ENCODE results near the gene UQCR10. TPM values are rescaled to one million over a fixed set of nuclear protein-coding genes. Genes with fewer than 3 reads are reported as not detected.

Gene UQCR10
- total RNA-seq, 2 donors from 2014 or later: 62.8 to 106 TPM

DNA sequence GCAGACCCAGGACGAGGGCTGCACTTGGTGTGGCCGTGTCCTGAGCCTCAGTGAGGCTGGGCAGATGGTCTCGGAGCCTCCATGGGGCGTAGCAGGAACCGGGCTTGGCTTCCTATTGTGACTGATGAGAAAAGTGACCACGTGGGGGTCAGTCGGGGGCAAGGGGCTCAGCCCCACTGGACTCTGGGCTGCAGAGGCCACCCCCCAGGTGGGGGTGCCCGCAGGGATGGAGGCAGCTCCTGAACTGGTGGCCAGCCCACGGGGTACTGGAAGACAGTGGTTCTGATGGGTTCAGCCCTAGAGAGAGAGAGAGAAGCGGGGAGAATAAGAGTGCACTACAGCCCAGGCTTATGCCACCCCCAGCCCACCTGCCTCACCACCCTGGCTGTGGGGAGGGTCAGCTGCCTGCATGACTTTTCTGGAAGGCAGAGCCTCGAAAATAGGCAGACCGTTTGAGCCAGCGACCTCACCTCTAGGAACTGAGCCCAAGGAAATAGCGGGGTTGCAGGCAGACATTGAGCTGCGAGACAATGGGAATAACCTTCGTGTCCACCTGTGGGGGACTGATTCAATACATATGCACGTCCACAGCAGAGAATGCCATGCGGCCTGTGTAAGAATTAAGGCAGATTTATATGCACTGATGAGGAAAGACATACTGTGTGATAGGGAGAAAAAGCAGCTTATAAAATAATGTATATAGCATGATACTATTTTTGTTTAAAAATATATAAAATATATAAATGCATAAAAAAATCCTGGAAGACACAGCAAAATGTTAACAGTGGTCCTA, 35.9 kb upstream of the UQCR10 start:
- Mint-ChIP-seq H3K4me1 (no peaks in the 10 kb centered on the region), H3K4me3 (no peak overlapping the region), H3K36me3 (ENCODE audit: low read depth) (no peaks in the 10 kb centered on the region), H3K27me3 (no peaks in the 10 kb centered on the region), H3K9me3 (no peaks in the 10 kb centered on the region), H3K27ac (peak overlapping the region; percentile 21)
- no peak for ATAC-seq (replicated peaks)

DNA sequence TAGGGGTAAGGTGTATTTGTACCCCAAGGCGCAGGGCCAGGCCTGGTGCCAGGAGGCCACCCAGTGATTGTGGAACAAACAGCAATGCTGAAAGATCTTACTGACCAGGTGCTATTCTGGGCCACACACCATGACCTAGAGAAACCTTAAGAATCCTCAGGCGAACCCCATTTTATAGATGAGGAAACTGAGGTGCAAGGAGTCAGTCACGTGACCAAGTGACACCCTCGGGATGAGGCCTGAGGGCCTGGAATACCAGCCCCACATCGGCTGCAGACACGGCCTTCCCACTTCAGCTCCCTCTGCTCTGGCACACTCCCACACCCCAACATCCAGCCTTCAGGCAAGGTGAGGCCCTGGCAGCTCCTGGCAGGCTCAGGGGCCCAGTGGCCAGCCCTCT, 34.3 kb upstream of the UQCR10 start:
- no peak overlapping the region for H3K27ac Mint-ChIP-seq

DNA sequence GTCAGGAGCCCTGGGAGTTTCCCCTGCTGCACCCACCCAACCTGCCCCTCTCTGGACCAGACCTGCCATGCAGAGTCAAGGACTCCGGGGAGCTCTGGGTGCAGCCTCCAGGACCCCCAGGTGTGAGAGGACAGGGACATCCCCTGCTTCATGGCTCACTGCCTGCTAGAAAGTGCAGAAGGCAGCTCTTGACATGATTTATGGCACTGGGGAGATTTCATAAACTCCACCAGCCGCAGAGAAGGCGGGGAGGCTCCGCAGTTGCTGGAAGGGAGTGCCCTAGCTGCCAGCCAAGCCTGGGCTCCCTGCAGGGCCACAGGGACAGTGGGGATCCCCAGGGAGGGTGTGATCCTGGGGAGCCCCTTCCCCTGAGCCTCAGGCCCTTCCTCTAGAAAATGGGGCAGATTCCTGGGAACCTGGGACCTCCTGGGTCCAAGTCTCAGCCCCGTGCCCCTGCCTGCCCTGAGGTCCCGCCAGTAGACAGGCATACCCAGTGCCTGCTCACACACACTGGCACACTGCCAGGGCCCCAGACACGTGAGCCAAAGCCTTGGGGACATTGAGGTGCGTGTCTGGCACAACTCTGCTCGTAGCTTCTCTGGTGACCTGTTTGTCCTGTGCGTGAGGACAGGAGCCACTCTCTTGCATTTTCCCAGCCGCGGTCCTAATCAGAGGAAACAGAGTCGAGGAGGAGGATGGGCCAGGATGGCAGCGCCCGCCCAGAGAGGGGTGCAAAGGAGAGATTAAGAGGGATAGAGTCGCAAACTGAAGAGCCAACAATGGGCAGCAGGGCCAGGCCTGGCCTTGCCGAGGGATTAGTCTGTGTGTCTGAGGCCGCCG, 33.6 kb upstream of the UQCR10 start:
- H3K4me1 Mint-ChIP-seq: no peaks in the 10 kb centered on the region
- H3K4me3 Mint-ChIP-seq: no peak overlapping the region
- no peak for ATAC-seq (replicated peaks)
- H3K27ac Mint-ChIP-seq: no peak overlapping the region
- H3K9me3 Mint-ChIP-seq: no peaks in the 10 kb centered on the region
- no peaks in the 10 kb centered on the region for H3K27me3 Mint-ChIP-seq
- no peaks in the 10 kb centered on the region for H3K36me3 Mint-ChIP-seq (ENCODE audit: low read depth)

More for the DNA sequence above, 34.3 kb upstream of the UQCR10 start:
- Mint-ChIP-seq H3K4me3 (no peak overlapping the region), H3K9me3 (no peaks in the 10 kb centered on the region), H3K4me1 (no peaks in the 10 kb centered on the region), H3K27me3 (no peaks in the 10 kb centered on the region), H3K36me3 (ENCODE audit: low read depth) (no peaks in the 10 kb centered on the region)
- ATAC-seq (replicated peaks): no peak

DNA sequence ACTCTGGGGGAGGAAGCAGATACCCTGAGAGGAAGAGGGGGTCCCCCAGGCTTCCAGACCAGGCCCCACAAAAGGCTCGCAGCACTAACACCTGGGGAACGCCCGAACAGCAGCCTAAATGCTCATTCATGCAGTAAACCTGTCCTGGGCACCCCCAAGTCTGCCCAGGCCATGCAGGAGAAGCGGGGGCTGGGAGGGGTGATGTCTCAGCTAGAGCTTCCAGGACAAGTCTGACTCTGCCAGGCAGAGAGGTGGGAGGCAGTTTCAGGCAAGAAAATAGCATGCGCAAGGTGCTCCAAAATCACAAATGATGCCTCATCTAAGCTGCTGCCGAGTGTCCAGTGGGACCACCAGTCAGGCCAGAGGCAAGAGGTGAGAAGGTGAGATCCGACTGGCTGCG, 32.8 kb upstream of the UQCR10 start:
- Mint-ChIP-seq H3K9me3 (no peaks in the 10 kb centered on the region), H3K4me3 (no peak overlapping the region), H3K36me3 (ENCODE audit: low read depth) (no peaks in the 10 kb centered on the region), H3K4me1 (no peaks in the 10 kb centered on the region), H3K27ac (no peak overlapping the region), H3K27me3 (no peaks in the 10 kb centered on the region)
- no peak for ATAC-seq (replicated peaks)

DNA sequence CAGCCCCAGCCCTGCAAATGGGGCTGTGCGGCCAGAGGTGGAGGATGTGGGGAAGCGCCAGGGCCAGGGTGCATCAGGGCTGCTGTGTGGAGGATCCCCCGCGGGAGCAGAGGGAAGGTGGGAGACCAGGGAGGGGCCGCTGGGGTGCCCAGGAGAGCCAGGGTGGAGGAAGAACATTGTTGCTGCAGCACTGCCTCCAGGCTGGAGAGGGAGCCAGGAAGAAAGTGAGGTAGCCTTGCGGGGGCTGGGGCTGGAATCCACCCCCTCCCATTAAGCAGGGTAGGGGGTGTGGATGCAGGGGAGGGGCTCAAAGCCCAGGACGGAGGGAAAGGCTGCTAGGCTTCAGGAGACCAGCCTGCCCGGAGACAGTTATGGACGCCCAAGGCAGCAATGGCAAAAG, 32.3 kb upstream of the UQCR10 start:
- H3K4me3 Mint-ChIP-seq: no peak overlapping the region
- H3K4me1 Mint-ChIP-seq: no peaks in the 10 kb centered on the region
- H3K36me3 Mint-ChIP-seq (ENCODE audit: low read depth): no peaks in the 10 kb centered on the region
- no peak for ATAC-seq (replicated peaks)
- no peaks in the 10 kb centered on the region for H3K27me3 Mint-ChIP-seq
- no peak overlapping the region for H3K27ac Mint-ChIP-seq
- H3K9me3 Mint-ChIP-seq: no peaks in the 10 kb centered on the region

DNA sequence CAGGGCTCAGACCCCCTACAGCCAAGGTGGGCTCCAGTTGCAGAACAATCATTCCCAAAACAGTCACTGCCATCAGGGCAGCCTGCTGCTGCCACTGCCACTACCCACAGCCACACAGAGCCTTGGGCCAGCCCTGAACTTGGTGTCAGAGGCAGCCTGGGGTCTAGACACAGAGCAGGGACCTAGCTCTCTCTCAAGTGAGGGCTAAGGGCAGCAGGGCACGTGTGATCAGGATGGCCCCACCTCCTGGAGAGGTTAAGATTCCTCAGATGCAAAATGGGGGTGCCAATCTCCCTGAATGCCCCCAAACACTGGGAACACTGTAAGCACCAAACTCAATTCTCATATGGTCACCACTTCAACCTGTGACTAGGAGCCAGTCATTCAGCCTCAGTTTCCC, 31.8 kb upstream of the UQCR10 start:
- H3K9me3 Mint-ChIP-seq: no peaks in the 10 kb centered on the region
- H3K36me3 Mint-ChIP-seq (ENCODE audit: low read depth): no peaks in the 10 kb centered on the region
- ATAC-seq (replicated peaks): no peak
- no peaks in the 10 kb centered on the region for H3K4me1 Mint-ChIP-seq
- no peaks in the 10 kb centered on the region for H3K27me3 Mint-ChIP-seq
- no peak overlapping the region for H3K27ac Mint-ChIP-seq
- H3K4me3 Mint-ChIP-seq: no peak overlapping the region

DNA sequence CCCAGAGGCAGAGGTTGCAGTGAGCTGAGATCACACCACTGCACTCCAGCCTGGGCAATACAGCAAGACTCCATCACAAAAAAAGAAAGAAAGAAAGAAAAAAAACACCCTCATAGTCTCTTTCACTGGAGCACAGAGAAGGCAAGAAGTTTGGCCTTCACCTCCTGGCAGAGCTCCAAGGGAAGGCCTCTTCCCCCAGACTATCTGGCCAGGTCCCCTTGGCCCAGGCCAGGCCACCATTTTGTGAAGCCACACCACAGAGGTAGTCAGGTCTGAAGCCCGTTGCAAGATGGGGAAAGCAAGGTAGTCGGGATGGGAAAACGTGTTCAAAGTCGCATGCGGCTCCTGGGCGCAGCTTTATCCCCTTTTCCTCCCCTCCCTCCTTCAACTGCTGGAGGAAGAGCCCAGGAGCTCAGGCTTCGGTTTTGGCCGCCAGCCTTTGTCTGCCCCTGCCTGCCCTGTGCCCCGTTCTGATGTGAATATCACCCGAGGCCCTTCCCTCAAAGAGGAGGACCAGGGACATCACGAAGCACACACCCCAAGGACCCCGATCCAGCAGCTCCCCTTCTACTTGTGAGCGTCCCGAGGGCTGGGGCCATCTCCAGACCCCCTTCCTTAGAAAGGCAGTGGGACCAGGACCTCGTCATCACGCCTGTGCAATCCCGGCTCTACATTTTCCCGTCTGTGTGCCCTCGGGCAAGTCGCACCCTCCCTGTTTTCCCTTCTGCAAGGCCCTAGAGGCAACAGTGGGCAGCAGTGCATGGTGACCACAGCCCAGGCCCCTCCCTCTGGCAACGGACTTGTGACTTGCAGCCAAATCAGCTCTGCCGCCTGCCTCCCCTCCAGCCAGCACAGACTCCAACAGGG, 29.7 kb upstream of the UQCR10 start:
- peaks cover 4% of the 10 kb centered on the region for H3K36me3 Mint-ChIP-seq (ENCODE audit: low read depth)
- H3K27me3 Mint-ChIP-seq: no peaks in the 10 kb centered on the region
- no peaks in the 10 kb centered on the region for H3K4me1 Mint-ChIP-seq
- no peaks in the 10 kb centered on the region for H3K9me3 Mint-ChIP-seq
- H3K4me3 Mint-ChIP-seq: no peak overlapping the region
- H3K27ac Mint-ChIP-seq: no peak overlapping the region
- no peak for ATAC-seq (replicated peaks)

DNA sequence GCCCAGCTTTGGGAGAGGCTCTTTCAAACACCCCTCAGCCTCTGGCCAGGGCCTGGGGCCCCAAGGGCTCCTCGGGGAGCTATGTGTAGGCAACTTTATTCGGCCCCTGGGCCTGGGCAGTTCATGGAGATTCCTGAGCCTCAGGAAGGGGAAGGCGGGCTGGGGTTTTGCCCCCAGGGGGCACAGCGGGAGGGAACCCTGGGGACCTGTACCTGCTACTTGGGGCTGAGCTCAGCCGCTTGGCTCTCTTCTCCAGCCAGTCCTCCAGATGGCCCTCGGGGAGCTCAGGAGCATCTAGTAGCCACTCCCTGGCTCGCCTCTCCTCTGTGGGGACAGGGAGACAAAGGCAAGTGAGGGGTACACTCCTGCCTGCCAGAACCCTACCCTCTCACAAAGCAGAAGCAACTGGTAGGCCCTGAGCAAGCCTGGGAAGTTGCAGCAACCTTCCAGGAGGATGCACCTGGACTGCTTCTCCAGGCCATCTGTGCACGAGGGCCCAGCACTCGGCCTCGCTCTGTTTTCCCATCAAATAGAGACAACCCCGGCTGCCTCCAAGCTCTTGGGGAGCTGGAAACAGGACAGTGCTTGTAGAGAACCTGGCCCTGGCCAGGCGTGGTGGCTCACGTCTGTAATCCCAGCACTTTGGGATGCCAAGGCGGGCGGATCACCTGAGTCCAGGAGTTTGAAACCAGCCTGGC, 28.9 kb upstream of the UQCR10 start:
- H3K36me3 Mint-ChIP-seq (ENCODE audit: low read depth): peaks cover 7% of the 10 kb centered on the region
- H3K9me3 Mint-ChIP-seq: no peaks in the 10 kb centered on the region
- no peak for ATAC-seq (replicated peaks)
- H3K4me1 Mint-ChIP-seq: no peaks in the 10 kb centered on the region
- no peak overlapping the region for H3K27ac Mint-ChIP-seq
- no peak overlapping the region for H3K4me3 Mint-ChIP-seq
- no peaks in the 10 kb centered on the region for H3K27me3 Mint-ChIP-seq

DNA sequence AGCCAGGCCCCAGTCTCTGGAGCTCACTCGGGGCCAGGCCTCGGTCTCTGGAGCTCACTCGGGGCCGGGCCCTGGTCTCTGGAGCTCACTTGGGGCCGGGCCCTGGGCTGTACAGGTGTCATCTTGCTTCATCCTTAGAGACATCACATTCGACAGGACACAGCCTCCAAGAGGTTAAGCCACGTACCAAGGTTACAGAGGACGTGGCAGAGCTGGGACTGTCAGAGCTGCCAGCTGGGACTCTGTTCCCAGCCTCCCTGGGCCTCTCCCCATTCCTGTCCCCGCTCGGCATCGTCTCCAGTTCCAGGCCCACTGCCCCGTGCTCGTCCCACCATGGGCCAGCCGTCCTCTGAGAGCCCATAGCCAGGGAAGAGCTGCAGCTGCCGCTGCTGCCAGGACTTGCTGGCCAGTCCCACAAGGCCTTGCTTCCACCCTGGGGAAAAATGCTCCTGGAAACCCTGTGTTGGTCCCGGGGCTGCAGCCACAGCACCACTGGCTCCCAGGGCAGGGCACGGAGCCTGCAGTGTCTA, 27.8 kb upstream of the UQCR10 start:
- no peaks in the 10 kb centered on the region for H3K27me3 Mint-ChIP-seq
- ATAC-seq (replicated peaks): no peak
- peaks cover 10% of the 10 kb centered on the region for H3K36me3 Mint-ChIP-seq (ENCODE audit: low read depth)
- no peaks in the 10 kb centered on the region for H3K4me1 Mint-ChIP-seq
- no peak overlapping the region for H3K4me3 Mint-ChIP-seq
- H3K27ac Mint-ChIP-seq: no peak overlapping the region
- no peaks in the 10 kb centered on the region for H3K9me3 Mint-ChIP-seq

DNA sequence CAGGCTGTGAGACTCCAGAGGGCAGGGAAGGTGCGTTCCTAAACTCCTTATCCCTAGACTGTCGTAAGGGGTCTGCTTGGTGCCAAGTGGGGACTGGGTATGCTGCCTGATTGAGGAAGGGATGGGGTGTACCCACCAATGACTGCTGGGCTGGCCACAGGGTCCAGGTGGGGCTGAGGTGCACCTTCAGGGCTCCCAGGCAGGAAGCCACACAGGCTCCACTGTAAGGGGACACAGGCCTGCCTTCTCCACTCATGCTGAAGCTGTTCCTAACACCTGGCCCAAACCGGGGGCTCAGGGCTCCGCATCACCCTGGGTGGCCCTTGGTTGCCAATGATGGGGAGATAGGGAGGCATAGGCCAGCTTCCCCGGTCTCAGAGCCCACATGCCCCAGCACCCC, 27.0 kb upstream of the UQCR10 start:
- ATAC-seq (replicated peaks): no peak
- H3K36me3 Mint-ChIP-seq (ENCODE audit: low read depth): peaks cover 15% of the 10 kb centered on the region

DNA sequence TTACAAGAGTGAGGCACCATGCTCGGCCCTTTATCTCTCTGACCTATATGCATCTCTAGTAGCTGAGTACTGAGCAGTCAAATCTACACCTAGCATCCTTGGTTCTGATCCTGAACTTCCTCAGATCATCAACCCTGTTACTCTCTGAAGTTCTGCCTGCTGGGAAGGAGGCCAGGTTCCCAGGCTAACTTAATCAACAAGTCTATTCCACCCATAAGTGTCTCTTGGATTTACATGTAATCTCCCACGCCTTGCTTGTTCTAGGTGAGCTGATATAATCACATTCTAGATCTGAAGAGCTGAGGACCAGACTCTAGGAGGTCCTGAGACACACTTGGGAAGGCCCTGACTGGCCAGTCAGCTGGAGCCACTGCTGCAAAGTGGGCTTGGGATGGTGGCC, 25.2 kb upstream of the UQCR10 start:
- Mint-ChIP-seq H3K27ac (no peak overlapping the region), H3K9me3 (no peaks in the 10 kb centered on the region), H3K4me3 (no peak overlapping the region), H3K27me3 (no peaks in the 10 kb centered on the region), H3K4me1 (no peaks in the 10 kb centered on the region), H3K36me3 (ENCODE audit: low read depth) (peaks cover 27% of the 10 kb centered on the region)
- ATAC-seq (replicated peaks): no peak

More for the DNA sequence above, 27.0 kb upstream of the UQCR10 start:
- Mint-ChIP-seq H3K27ac (no peak overlapping the region), H3K27me3 (no peaks in the 10 kb centered on the region), H3K4me3 (no peak overlapping the region), H3K4me1 (no peaks in the 10 kb centered on the region), H3K9me3 (no peaks in the 10 kb centered on the region)

DNA sequence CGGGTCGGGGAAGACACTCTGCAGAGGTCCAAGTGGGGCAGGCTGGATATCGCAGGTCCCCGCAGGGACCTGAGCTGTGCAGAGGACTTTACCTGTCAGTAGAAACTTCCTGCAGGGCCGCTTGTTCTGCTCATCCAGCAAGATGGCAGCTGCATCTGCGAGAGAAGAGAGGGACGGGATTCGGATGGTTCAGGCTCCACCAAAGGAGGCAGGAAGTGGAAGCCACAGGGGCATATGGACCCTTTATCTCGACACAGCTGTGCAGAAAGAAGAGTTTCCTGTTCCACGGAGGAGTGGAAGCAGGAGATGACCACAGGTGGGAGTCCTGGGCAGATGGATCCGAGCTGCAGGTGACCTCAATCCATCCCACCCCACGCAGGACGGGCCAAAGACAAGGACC, 24.8 kb upstream of the UQCR10 start:
- no peaks in the 10 kb centered on the region for H3K9me3 Mint-ChIP-seq
- no peaks in the 10 kb centered on the region for H3K27me3 Mint-ChIP-seq
- H3K4me3 Mint-ChIP-seq: no peak overlapping the region
- no peak overlapping the region for H3K27ac Mint-ChIP-seq
- ATAC-seq (replicated peaks): no peak
- no peaks in the 10 kb centered on the region for H3K4me1 Mint-ChIP-seq
- peaks cover 29% of the 10 kb centered on the region for H3K36me3 Mint-ChIP-seq (ENCODE audit: low read depth)

DNA sequence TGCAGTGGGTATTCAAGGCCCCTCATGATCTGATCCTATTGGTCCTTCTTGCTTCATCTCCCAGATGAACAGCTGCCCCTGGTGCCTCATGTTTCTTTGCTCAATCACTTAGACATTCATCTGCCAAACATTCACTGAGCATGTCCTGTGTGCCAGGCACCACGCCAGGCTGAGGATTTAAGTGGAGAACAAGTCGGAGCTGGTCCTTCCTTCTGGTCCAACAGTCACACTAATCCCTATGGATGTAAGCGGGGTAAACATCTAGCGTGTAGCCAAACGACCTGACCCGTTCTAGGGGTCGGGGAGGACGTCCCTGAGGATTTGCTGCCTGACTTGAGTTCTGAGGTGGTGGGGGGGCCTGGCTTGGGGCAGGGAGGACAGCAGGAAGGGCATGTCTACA, 22.3 kb upstream of the UQCR10 start:
- peaks cover 40% of the 10 kb centered on the region for H3K36me3 Mint-ChIP-seq (ENCODE audit: low read depth)
- H3K27me3 Mint-ChIP-seq: no peaks in the 10 kb centered on the region
- no peak overlapping the region for H3K4me3 Mint-ChIP-seq

DNA sequence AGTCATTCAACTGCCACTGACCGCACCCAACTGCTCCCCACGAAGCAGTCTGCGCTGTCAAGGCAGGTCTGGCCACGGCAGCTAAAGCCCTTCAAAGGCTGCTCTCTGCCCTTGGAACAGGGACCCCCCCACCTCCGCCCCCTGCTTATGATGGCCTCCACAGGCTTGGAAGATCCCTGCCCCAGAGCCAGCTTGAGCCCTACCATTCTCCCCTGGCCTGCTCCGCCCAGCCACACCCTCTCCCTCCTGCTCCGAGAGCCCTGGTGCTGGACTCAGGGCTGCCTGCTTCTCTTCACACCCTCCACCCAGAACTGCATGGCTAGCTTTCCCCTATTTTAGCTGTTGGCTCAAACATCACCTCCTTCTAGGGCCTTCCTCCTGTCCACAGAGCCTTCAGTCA, 19.3 kb upstream of the UQCR10 start:
- no peak for ATAC-seq (replicated peaks)
- Mint-ChIP-seq H3K36me3 (ENCODE audit: low read depth) (peaks cover 35% of the 10 kb centered on the region), H3K4me3 (no peak overlapping the region), H3K9me3 (no peaks in the 10 kb centered on the region), H3K4me1 (peaks cover 20% of the 10 kb centered on the region), H3K27ac (peak overlapping the region; percentile 39), H3K27me3 (no peaks in the 10 kb centered on the region)

More for the DNA sequence above, 22.3 kb upstream of the UQCR10 start:
- no peak for ATAC-seq (replicated peaks)
- peaks cover 5% of the 10 kb centered on the region for H3K4me1 Mint-ChIP-seq
- no peak overlapping the region for H3K27ac Mint-ChIP-seq
- no peaks in the 10 kb centered on the region for H3K9me3 Mint-ChIP-seq

Data from activated T-helper 17 cell treated with anti-CD3 and anti-CD28 coated beads, Interleukin-2, amount 50 U/mL, for 72 hours (primary cell).